Measurements from ENCODE around the gene PSRC1.
"Not testable (repeated sequence)": the region's sequence is repeated elsewhere in the genome, so short reads cannot be mapped to it uniquely, and the experiment has no call there.

PSRC1 gene

DNA sequence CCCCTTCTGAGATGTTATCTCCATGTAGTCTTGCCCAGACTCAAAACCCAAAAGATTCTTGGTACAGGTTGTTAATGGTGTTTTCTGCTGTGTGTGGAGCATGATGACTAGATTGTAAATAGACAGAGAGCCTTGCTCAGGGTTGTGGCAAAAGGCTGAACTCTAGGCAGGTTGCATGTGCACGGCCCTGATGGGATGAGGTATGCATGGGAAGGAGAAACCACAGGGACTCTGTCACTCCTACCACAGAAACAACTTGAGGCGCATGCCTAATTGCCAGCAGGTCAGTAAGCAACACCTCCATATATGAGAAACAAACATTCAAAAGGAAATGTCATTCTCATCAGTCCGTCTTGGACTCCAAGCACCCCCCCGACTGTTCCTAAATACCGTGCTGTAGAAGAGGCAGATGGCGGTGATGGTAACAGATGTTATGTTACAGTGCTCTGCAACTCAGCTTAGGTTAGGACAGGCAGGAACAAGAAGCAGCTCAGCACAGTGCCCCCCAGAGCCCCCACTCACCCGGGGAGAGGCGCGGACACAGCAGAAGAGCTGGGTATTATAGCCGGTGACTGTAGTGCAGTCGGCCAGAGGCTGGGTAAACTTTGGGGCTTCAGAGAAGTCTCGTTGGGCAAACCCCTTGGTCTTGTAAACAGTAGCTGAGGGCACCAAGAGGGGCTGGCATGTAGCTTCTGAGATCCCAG, 12.9 kb upstream of the PSRC1 start:
- DNase-seq (ENCODE audit: low read depth, low spot score) = no peak

DNA sequence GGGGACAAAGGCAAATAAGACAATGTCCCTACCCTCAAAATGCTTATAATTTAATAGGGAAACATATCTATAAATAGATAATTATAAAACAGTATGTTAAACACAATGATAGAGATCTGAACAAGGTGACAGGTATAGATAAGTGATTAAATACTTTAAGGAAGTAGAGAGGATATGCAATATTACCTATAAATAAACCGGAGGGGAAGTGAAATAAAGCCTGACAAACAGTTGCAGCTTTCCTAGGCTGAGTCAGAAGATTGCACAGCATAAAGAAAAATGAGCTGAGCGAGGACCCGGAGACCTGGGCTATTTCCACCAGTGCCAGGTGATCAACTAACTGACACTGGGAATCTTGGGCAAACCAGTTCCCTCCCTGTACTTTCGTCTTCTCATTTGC, 11.5 kb upstream of the PSRC1 start:
- no peak for DNase-seq (ENCODE audit: low read depth, low spot score)

DNA sequence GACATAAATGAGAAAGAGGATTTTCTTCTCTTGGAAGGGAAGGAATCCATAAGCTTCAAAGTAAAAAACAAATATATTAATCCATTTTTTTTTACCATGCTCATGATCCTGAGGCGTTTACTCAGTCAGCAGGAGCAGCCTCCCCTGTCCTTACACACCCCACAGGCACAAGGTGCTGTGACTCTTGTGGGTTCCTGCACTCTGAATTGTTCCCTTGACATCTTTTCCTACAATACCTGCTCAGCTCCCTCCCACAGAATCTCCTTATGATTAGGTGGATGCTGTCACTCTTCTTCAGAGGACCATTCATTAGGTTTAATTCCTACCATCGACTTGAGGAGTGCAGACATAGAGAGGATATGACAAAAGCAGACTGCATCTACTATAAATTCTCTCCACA, 10.1 kb upstream of the PSRC1 start:
- DNase-seq (ENCODE audit: low read depth, low spot score) = no peak

DNA sequence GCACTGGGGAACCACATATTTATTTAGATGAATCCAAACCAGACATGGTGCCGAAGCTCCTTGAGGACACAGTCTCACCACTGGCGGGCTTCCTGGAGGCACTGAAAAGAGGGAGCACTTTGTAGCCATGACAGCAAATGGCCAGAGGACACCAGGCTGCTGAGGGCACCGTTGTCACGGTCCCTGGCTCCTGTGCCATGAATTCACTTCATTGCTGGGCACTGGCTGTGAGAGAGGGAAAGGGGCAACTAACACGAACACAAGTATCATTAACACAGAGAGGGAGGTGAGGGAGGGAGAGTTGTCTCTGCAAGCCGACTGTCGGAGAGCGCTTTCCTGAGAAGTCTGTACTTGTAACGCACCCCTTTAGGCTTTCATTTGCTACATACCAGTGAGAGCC, 9.4 kb upstream of the PSRC1 start:
- no peak for DNase-seq (ENCODE audit: low read depth, low spot score)

DNA sequence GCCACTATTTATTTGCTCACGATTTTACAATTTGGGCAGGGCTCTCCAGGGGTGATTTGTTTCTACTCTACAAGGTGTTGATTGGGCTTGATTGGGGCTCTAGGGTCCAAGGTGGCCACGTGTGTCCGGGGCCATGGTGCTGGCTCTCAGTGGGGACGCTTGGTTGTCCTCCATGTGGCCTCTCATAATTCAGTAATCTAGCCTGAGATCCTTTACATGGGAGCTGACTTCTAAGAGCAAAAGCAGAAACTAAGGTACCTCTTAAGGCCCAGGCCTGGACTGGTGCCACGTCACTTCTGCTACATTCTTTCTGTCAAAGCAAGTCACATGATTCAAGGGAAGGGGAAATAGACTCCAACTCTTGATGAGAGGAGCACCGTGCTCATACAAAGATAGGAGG, 8.1 kb upstream of the PSRC1 start:
- DNase-seq (ENCODE audit: low read depth, low spot score) = no peak

DNA sequence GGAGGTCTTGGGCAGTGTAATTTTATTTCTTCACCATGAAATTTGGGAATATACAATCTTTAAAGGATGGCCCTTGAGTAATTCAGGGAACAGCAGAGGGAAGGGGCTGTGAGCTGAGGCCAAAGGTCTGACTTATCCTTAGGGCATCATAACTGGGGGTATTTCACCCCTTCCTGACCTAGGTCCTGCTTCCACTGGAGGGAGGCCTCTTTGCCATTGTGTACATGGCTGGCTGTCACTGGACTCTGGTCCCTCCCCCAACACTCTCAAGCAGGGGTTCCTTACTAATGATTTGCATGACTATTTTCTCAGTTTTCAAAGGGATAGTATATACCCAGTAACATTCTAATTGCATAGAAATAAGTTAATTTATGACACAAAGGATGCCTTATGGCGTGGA, 7.2 kb upstream of the PSRC1 start:
- DNase-seq (ENCODE audit: low read depth, low spot score) = no peak

DNA sequence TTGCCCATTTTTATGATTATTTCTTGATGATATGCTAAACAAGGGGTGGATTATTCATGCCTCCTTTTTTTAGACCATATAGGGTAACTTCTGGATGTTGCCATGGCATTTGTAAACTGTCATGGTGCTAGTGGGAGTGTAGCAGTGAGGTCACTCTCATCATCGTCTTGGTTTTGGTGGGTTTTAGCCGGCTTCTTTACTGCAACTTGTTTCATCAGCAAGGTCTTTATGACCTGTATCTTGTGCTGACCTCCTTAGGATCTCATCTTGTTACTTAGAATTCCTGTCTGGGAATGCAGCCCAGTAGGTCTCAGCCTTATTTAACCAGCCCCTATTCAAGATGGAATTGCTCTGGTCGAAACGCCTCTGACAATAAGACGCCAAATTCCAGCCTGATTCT, 3.8 kb upstream of the PSRC1 start:
- DNase-seq (ENCODE audit: low read depth, low spot score) = not testable (repeated sequence)

DNA sequence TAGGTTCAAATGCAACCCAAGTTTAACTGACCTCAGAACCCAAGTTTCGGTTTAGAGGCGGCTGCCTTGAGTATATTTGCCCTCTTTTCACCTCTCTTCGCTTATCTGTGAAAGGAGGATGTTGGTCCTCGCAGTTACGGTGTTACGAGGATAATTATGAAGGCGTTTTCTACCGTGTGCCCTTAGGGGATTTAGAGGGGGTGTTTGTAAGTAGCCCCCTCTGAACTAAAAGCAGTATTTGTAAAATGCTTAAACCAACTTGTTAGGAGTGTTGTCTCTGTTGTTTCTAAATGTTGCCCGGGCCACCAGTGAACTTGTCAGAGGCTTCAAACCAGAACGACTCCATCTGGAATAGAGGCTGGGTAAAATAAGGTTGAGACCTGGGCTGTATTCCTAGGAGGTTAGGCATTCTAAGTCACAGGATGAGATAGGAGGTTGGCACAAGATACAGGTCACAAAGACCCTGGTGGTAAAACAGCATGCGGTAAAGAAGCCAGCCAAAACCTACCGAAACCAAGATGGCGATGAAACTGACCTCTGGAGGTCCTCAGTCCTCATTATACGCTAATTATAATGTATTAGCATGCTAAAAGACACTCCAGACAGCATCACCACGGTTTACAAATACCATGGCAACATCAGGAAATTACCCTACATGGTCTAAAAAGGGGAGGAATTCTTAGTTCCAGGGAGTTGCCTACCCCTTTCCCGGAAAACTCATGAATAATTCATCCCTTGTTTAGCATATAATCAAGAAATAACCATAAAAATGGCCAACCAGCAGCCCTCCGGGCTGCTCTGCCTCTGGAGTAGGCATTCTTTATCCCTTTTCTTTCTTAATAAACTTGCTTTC, 1.0 kb upstream of the PSRC1 start:
- no peak for DNase-seq (ENCODE audit: low read depth, low spot score)

DNA sequence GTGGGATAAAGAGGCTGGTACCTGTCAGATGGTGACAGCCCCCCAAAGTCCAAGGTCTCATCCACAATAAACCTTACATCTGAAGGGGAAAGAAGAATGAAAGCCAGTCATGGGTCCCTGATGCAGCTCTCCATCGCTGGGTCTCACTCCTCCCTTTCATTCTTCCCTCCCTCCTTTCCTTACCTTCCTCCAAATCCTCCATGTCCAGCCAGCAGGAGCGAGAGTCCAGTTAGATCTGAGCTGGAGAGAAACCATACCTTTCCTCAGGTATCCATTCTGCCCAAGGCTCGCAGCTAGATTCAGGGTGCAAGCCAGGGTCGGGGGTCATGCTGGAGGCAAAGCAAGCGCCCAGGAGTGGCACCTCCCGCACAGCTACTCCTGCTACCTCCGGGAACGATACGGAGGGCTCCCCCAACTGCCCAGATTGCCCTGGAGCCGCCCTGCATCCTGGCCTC, 421 bp downstream of the PSRC1 start:
- DNase-seq (ENCODE audit: low read depth, low spot score) = no peak

DNA sequence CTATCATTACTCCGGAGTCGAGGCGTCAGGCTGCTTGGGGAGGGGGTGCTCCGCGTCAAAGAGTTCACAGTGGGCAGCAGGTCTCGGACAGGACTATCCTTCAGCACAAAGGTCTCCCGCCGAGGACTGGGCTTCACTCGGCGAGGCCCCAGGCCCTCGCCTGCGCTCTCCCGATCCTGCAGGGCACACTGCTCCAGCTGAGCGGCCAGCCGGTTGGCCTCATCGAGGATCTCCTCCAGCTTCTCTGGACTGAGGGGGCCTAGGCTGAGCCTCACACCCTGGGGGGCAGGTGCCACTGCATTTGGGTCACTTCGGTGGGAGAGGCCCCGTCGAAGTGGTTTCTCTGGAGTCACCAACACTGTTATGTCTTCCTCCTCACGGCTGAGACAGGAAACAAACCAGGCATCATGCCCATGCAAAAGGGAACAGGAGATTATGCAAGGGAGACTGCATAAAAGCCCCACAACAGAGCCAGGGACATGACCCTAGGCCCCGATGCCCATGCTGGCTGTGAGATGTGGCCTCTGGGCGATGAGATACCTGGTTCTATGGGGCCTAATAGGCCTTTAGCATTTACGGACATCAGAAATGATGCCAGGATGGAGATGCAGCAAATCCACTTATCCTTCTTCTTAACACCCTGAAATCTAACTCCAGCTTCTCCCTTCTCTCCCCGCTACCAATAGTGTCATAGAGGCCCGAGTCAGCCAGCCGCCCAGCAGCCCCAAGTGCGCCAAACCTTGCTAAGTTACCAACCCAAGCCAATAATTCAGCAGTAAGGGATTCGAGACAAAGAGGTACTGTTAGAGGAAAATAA, 1.1 kb downstream of the PSRC1 start:
- DNase-seq (ENCODE audit: low read depth, low spot score) = no peak

DNA sequence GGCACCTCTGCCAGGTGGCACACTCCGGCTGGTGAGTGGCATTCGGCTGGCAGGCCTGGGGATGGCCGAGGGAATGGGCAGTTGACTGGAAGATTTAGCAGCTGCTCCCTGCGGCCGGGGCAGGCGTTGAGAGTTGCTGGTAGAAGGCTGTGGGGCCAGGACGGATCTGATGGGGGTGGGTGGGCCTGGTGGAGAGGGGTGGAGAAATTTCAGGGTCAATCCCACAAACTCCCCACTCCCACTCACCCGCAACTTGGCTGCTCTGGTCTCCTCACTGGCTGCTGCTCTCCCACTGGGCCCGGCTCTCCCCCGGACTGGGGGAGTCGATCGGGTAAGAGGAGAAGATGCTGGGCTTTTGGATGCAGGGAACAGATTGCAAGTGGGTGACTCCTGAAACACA, 2.1 kb downstream of the PSRC1 start:
- no peak for DNase-seq (ENCODE audit: low read depth, low spot score)

DNA sequence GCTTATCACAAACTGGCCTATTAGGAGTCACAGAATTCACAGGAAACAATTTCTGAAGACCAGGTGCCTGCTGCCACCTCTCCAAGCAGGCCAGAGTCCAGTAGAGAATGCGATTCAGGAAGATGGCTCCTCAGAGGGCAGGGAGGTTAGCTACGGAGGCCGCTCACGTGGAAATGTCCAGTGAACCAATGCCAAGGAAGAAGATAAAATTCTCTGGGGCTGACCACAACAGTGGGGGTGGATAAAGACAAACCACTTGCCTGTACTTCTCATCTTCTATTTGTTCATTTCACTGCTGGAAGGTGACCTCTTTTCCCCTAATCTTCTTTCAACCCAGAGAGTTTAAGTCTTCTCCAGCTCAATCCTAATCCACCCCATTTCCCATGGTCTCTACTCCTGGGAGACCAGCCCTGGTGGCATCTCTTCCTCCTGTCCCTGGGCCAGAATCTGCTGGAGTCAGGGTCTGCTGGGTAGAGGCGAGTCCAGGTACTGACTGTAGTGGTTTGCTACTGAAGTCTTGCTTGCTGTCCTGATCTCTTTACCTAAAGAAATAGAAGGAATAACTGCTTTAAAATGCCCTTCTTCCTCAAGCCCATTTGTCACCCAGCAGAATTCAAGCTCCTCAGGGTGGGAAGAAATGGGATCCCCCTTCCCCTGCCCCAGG, 3.2 kb downstream of the PSRC1 start:
- no peak for DNase-seq (ENCODE audit: low read depth, low spot score)

DNA sequence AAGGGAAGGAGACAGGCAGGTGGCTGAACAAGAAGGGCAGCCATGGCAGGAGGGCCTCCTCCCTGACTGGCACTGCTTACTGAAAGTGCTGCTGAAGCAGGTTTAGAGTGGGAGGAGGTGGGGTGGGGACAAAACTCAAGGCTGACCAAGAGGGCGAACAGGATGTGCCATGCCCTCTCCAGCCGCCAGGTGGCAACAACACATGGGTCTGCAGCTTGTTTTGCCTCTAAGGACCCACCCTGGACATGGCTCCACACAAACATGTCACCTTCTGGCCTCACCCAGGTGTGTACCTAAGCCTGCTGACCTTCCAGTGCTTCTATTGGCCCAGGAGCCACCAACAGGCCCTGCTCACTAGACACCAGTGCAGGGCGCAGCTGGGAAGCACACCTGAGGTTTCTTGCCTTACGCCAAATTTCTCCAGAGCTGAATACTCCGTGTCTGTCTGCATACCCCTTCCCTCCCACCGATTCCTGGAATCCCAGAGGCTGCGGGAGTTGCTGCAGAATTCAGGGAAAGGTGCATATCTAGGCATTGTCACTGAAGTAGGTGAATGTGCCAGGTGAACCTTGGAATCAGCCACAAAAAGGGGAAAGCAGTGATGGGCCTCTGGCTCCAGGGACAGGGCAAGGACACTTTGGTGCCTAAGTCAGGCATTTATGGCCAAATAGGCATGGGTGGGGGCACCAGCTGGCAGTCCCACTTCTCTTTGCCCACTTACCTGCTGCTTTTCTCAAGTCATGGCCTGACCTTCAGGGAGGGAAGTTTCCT, 5.3 kb downstream of the PSRC1 start:
- no peak for DNase-seq (ENCODE audit: low read depth, low spot score)

DNA sequence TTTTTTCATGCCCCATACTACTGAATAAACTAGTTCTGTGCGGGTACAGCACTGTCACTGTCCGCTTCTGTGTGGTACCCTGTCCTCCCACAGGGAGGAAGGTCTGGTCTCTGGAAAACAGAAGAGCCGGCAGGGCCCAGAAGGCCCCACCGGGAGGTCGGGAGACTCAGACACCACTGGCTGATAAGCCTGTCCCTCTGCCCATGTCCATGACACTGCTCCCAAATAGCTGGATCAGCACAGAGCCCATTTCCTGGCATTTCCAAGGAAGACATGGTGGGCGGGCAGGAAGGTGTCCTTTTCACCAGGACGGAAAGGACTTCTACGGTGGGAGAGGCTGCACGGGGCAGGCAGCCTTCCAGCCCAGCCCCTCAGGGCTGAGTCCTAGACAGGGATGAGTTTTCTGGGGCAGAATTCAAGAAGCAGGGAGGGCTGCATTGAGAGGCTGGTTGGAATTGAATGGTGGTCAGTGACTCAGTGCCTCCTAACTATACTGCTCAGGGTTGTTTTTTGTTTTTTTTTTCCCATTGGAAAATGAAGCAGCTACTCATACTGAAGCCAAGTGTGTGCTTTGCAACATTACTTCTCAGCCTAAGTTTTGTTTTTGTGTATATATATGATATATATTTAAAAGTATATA, 7.1 kb downstream of the PSRC1 start:
- DNase-seq (ENCODE audit: low read depth, low spot score) = no peak

DNA sequence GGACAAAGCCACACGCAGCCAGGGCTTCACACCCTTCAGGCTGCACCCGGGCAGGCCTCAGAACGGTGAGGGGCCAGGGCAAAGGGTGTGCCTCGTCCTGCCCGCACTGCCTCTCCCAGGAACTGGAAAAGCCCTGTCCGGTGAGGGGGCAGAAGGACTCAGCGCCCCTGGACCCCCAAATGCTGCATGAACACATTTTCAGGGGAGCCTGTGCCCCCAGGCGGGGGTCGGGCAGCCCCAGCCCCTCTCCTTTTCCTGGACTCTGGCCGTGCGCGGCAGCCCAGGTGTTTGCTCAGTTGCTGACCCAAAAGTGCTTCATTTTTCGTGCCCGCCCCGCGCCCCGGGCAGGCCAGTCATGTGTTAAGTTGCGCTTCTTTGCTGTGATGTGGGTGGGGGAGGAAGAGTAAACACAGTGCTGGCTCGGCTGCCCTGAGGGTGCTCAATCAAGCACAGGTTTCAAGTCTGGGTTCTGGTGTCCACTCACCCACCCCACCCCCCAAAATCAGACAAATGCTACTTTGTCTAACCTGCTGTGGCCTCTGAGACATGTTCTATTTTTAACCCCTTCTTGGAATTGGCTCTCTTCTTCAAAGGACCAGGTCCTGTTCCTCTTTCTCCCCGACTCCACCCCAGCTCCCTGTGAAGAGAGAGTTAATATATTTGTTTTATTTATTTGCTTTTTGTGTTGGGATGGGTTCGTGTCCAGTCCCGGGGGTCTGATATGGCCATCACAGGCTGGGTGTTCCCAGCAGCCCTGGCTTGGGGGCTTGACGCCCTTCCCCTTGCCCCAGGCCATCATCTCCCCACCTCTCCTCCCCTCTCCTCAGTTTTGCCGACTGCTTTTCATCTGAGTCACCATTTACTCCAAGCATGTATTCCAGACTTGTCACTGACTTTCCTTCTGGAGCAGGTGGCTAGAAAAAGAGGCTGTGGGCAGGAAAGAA, 8.1 kb downstream of the PSRC1 start:
- no peak for DNase-seq (ENCODE audit: low read depth, low spot score)

DNA sequence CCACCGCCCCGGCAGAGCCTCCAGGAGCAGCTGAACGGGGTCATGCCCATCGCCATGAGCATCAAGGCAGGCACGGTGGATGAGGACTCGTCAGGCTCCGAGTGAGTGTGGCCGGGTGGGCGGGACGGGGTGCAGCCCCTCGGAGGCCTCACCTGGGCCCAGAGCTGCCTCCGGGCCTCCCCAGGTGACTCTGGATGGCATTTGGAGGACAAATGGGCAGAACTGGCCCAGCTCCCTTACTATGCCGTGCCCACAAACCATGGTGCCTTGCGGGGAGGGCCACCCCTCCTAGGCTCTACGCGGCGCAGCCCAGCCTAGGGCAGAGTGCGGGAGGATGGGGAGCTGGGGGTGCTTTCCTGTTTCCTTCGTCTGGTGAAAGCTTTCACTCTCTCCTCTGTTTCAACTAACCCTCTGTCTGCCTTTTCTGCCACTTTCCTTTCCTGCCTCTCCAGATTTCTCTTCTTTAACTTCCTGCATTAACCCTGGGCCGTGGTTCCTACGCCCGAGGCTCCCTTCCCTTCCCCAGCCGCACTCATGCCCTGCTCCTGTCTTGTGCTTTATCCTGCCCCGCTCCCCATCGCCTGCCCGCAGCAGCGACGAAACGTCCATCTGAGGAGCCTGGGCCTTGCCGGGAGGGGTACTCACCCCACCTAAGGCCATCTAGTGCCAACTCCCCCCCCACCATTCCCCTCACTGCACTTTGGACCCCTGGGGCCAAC, 9.2 kb downstream of the PSRC1 start:
- no peak for DNase-seq (ENCODE audit: low read depth, low spot score)

DNA sequence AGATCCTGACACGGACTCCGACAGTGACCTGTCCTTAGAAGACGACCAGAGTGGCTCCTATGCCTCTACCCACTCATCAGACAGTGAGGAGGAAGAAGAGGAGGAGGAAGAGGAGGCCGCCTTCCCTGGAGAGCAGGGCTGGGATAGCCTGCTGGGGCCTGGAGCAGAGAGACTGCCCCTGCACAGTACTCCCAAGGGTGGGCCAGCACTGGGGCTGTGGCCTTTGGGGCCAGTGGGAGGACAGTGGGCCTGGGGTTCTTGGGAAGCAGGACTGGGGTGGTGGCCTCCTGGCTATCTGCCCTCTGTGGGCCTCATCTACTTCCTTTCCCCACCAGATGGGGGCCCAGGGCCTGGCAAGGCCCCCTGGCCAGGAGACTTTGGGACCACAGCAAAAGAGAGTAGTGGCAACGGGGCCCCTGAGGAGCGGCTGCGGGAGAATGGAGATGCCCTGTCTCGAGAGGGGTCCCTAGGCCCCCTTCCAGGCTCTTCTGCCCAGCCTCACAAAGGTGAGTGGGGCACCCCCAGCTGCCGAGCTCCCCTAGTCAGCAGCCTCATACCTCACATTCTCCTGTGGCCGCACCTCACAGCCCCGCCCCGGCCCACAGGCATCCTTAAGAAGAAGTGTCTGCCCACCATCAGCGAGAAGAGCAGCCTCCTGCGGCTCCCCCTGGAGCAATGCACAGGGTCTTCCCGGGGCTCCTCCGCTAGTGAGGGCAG, 10.0 kb downstream of the PSRC1 start:
- DNase-seq (ENCODE audit: low read depth, low spot score) = no peak
